Stimulated activated CD4-positive, alpha-beta T cell treated with anti-CD3 and anti-CD28 coated beads, Interleukin-4, amount 100 ng/mL, for 24 hours (primary cell): Measurements from ENCODE around the gene USP2.

Source experiments
- DNase-seq: peaks from one replicate; pipeline ENCODE4 v3.0.0-alpha.2; 2020

Gene USP2

GRCh38 chr11:119340335-119341221 lies 40.9 kb downstream of the USP2 start, which contains the start of gene C1QTNF5:
Gene C1QTNF5 (minus strand): TSS chr11:119340883. CDS start chr11:119340397, 486 bp downstream.
- no peak for DNase-seq

GRCh38 chr11:119339589-119340334 lies 41.7 kb downstream of the USP2 start:
- DNase-seq, result peak; percentile 34

GRCh38 chr11:119338965-119339588 lies 42.4 kb downstream of the USP2 start:
- DNase-seq, result no peak

- peak; percentile 77 for DNase-seq
Measured at GRCh38 chr11:119338318-119338890, 43.1 kb downstream of the USP2 start.

- no peak for DNase-seq
Measured at GRCh38 chr11:119337581-119338317, 43.7 kb downstream of the USP2 start.

- DNase-seq, result no peak
Measured at GRCh38 chr11:119336744-119337469, 44.6 kb downstream of the USP2 start.

- DNase-seq, result no peak
Measured at GRCh38 chr11:119335655-119336543, 45.6 kb downstream of the USP2 start.

- DNase-seq, result no peak
Measured at GRCh38 chr11:119335091-119335654, 46.3 kb downstream of the USP2 start.

GRCh38 chr11:119334174-119334930 lies 47.1 kb downstream of the USP2 start, which contains the start of gene RNF26:
Gene RNF26 (plus strand): TSS chr11:119334527. CDS start chr11:119335123, 596 bp downstream.
- peak; percentile 96 for DNase-seq

GRCh38 chr11:119332111-119332765 lies 49.3 kb downstream of the USP2 start:
- DNase-seq, result no peak

- DNase-seq, result no peak
Measured at GRCh38 chr11:119330237-119330636, 51.3 kb downstream of the USP2 start.

GRCh38 chr11:119329320-119329719 lies 52.2 kb downstream of the USP2 start:
- no peak for DNase-seq

- no peak for DNase-seq
Measured at GRCh38 chr11:119324189-119324588, 57.3 kb downstream of the USP2 start.

GRCh38 chr11:119323532-119324033 lies 57.9 kb downstream of the USP2 start:
- peak; percentile 84 for DNase-seq

GRCh38 chr11:119322921-119323531 lies 58.5 kb downstream of the USP2 start:
- no peak for DNase-seq

- no peak for DNase-seq
Measured at GRCh38 chr11:119322360-119322739, 59.1 kb downstream of the USP2 start.

GRCh38 chr11:119320776-119321524 lies 60.5 kb downstream of the USP2 start:
- peak; percentile 46 for DNase-seq
